NCI-H2171 treated with DMSO at 0.1 percent for 48 hours (cell line): ENCODE measurements around the gene ANAPC7.
"Not testable (repeated sequence)": the region's sequence is repeated elsewhere in the genome, so short reads cannot be mapped to it uniquely, and the experiment has no call there.

Experiments
- DNase-seq: peaks from one replicate; lab custom pipeline; 2025; lab: John Stamatoyannopoulos, UW

ANAPC7 gene

GRCh38 chr12:110403146-110403975, at the start of gene ANAPC7:
Gene ANAPC7, minus strand, starts transcription at chr12:110403708. Its CDS starts 81 bp downstream, at chr12:110403627.
- DNase-seq = peak; percentile 93

GRCh38 chr12:110451263-110451662, 47.8 kb upstream of the ANAPC7 start:
- DNase-seq = no peak

- peak; percentile 97 for DNase-seq
Observed at GRCh38 chr12:110449799-110450497, 46.4 kb upstream of the ANAPC7 start, which contains the start of gene ARPC3. Gene ARPC3, minus strand, starts transcription at chr12:110450337. Its CDS starts 77 bp downstream, at chr12:110450260.

GRCh38 chr12:110444455-110444854, 40.9 kb upstream of the ANAPC7 start:
- no peak for DNase-seq

GRCh38 chr12:110436231-110436630, 32.7 kb upstream of the ANAPC7 start:
- DNase-seq = no peak

- DNase-seq = no peak
Observed at GRCh38 chr12:110431957-110432587, 28.6 kb upstream of the ANAPC7 start.

GRCh38 chr12:110429676-110430075, 26.2 kb upstream of the ANAPC7 start:
- DNase-seq = not testable (repeated sequence)

- peak; percentile 66 for DNase-seq
Observed at GRCh38 chr12:110426406-110426805, 22.9 kb upstream of the ANAPC7 start.

GRCh38 chr12:110424237-110424636, 20.7 kb upstream of the ANAPC7 start:
- no peak for DNase-seq

GRCh38 chr12:110421701-110422100, 18.2 kb upstream of the ANAPC7 start:
- DNase-seq = no peak

- no peak for DNase-seq
Observed at GRCh38 chr12:110421159-110421661, 17.7 kb upstream of the ANAPC7 start.

- not testable (repeated sequence) for DNase-seq
Observed at GRCh38 chr12:110420644-110421043, 17.1 kb upstream of the ANAPC7 start.

- DNase-seq = not testable (repeated sequence)
Observed at GRCh38 chr12:110417113-110417512, 13.6 kb upstream of the ANAPC7 start.

GRCh38 chr12:110410086-110410485, 6.6 kb upstream of the ANAPC7 start:
- not testable (repeated sequence) for DNase-seq

GRCh38 chr12:110405126-110405662, 1.7 kb upstream of the ANAPC7 start:
- not testable (repeated sequence) for DNase-seq

- DNase-seq = peak; percentile 79
Observed at GRCh38 chr12:110403976-110404682, 621 bp upstream of the ANAPC7 start.

- no peak for DNase-seq
Observed at GRCh38 chr12:110382683-110383082, 20.8 kb downstream of the ANAPC7 start.

GRCh38 chr12:110379631-110380030, 23.9 kb downstream of the ANAPC7 start:
- DNase-seq = no peak

GRCh38 chr12:110379197-110379596, 24.3 kb downstream of the ANAPC7 start:
- DNase-seq = no peak

- DNase-seq = not testable (repeated sequence)
Observed at GRCh38 chr12:110378131-110378790, 25.2 kb downstream of the ANAPC7 start.
